Dermis microvascular lymphatic vessel endothelial cell (primary cell): ENCODE results near the gene FAM131C. TPM values are rescaled to one million over a fixed set of nuclear protein-coding genes. Genes with fewer than 3 reads are reported as not detected.
"Not testable (repeated sequence)": the region's sequence is repeated elsewhere in the genome, so short reads cannot be mapped to it uniquely, and the experiment has no call there.

Experiments
- DNase-seq, 2 donors: peaks; one replicate each; pipeline versions ENCODE4 v3.0.0 to v3.0.0-alpha.2; 2010; ENCODE audit warnings: low read depth in 2 of 2
- total RNA-seq: library from RNA; depleted of rRNA; stranded (reverse); fragments of >200 nt; gene quantifications from 2 replicates; pipeline ENCODE4 v1.2.1, GENCODE V29; 2014

The FAM131C gene
- total RNA-seq, 1 donor from 2014 or later, result not detected

GRCh38 chr1:16038620-16038912 lies 34.9 kb downstream of the FAM131C start:
- no peak for DNase-seq

- not testable (repeated sequence) for DNase-seq
Measured at GRCh38 chr1:16036461-16036860, 37.0 kb downstream of the FAM131C start.

- DNase-seq, result not testable (repeated sequence)
Measured at GRCh38 chr1:16033103-16033632, 40.3 kb downstream of the FAM131C start.

- peak; percentile 52 to 85 for DNase-seq
Measured at GRCh38 chr1:16032388-16033102, 40.9 kb downstream of the FAM131C start.

- DNase-seq, result no peak
Measured at GRCh38 chr1:16031551-16031950, 41.9 kb downstream of the FAM131C start.

GRCh38 chr1:16029288-16029687 lies 44.2 kb downstream of the FAM131C start:
- DNase-seq, result no peak

GRCh38 chr1:16029003-16029268 lies 44.5 kb downstream of the FAM131C start:
- not testable (repeated sequence) for DNase-seq

GRCh38 chr1:16028237-16029002 lies 45.0 kb downstream of the FAM131C start:
- DNase-seq, result no peak

- DNase-seq, result peak in 1 of 2 donors; percentile 12
Measured at GRCh38 chr1:16026723-16027484, 46.5 kb downstream of the FAM131C start.

GRCh38 chr1:16026302-16026701 lies 47.1 kb downstream of the FAM131C start:
- DNase-seq, result not testable (repeated sequence)

- no peak for DNase-seq
Measured at GRCh38 chr1:16023050-16023653, 50.3 kb downstream of the FAM131C start.

GRCh38 chr1:16022393-16022792 lies 51.1 kb downstream of the FAM131C start:
- no peak for DNase-seq

- DNase-seq, result no peak
Measured at GRCh38 chr1:16021681-16022080, 51.8 kb downstream of the FAM131C start, which contains the start of gene CLCNKA. Gene CLCNKA (plus strand): TSS chr1:16022036. CDS start chr1:16022620, 584 bp downstream.

GRCh38 chr1:16020878-16021277 lies 52.6 kb downstream of the FAM131C start:
- not testable (repeated sequence) for DNase-seq

- DNase-seq, result no peak
Measured at GRCh38 chr1:16020325-16020724, 53.1 kb downstream of the FAM131C start.

GRCh38 chr1:16019644-16020277 lies 53.7 kb downstream of the FAM131C start:
- DNase-seq, result no peak

- DNase-seq, result no peak
Measured at GRCh38 chr1:16018749-16019643, 54.5 kb downstream of the FAM131C start.

GRCh38 chr1:16018308-16018707 lies 55.1 kb downstream of the FAM131C start:
- DNase-seq, result no peak

GRCh38 chr1:16017461-16018303 lies 55.8 kb downstream of the FAM131C start, which contains the start of gene HSPB7:
Gene HSPB7 (minus strand): TSS chr1:16018043. CDS start chr1:16017963, 80 bp downstream.
- DNase-seq, result no peak
